Measurements from ENCODE around the gene SP140. TPM values are rescaled to one million over a fixed set of nuclear protein-coding genes. Genes with fewer than 3 reads are reported as not detected.

SP140 gene
- total RNA-seq, 1 experiment from 2014 or later, result not detected

- Histone ChIP-seq H3K4me1 (0 out of 2 replicates have a peak, but pooled peaks cover under 1% of the 10 kb centered on the region), H3K27me3 (replicated peaks; ENCODE audit: control insufficient read depth, insufficient read depth, low read length) (no peaks in the 10 kb centered on the region), H3K9me3 (no peaks in the 10 kb centered on the region), H3K36me3 (ENCODE audit: control insufficient read depth, insufficient read depth, low read length) (no peaks in the 10 kb centered on the region), H3K4me3 (ENCODE audit: low read depth, low read length) (no peak overlapping the region)
- no peak overlapping the region for H3K27ac Mint-ChIP-seq (ENCODE audit: unreplicated experiment)
- ChIA-PET CTCF (no interaction called here), POLR2A (no interaction called here)
- H3K36me3 Mint-ChIP-seq (ENCODE audit: insufficient read depth, unreplicated experiment), result no peaks in the 10 kb centered on the region
- no peaks in the 10 kb centered on the region for H3K4me1 Mint-ChIP-seq (ENCODE audit: low read depth, unreplicated experiment)
- no peaks in the 10 kb centered on the region for H3K9me3 Mint-ChIP-seq (ENCODE audit: unreplicated experiment)
- TF ChIP-seq CTCF (IDR thresholded peaks at IDR 0.05; ENCODE audit: insufficient read depth in 1 of 2, low read depth in 1 of 2, low read length in 1 of 2, severe bottlenecking in 1 of 2, unreplicated experiment in 1 of 2), result no peak
- intact Hi-C loops (cut with micrococcal nuclease; ENCODE audit: unreplicated experiment), result no loop called here
- H3K4me3 Mint-ChIP-seq (ENCODE audit: unreplicated experiment), result no peak overlapping the region
- peaks cover 4% of the 10 kb centered on the region for H3K27me3 Mint-ChIP-seq (ENCODE audit: insufficient read depth, unreplicated experiment)
- DNase-seq, result no peak
- no TSS peak for BruUV-seq (replicated peaks)
These were observed 1.1 kb upstream of the SP140 start for GRCh38 chr2:230224458-230224857.

- no peak overlapping the region for H3K4me3 ChIP-seq (ENCODE audit: low read depth, low read length)
- CTCF ChIA-PET, result no interaction called here
- POLR2A ChIA-PET, result no interaction called here
- TF ChIP-seq CTCF (IDR thresholded peaks at IDR 0.05; ENCODE audit: insufficient read depth in 1 of 2, low read depth in 1 of 2, low read length in 1 of 2, severe bottlenecking in 1 of 2, unreplicated experiment in 1 of 2), result no peak
- Mint-ChIP-seq H3K9me3 (ENCODE audit: unreplicated experiment) (no peaks in the 10 kb centered on the region), H3K36me3 (ENCODE audit: insufficient read depth, unreplicated experiment) (no peaks in the 10 kb centered on the region), H3K4me3 (ENCODE audit: unreplicated experiment) (no peak overlapping the region), H3K4me1 (ENCODE audit: low read depth, unreplicated experiment) (no peaks in the 10 kb centered on the region), H3K27me3 (ENCODE audit: insufficient read depth, unreplicated experiment) (peaks cover 4% of the 10 kb centered on the region), H3K27ac (ENCODE audit: unreplicated experiment) (no peak overlapping the region)
- no TSS peak for BruUV-seq (replicated peaks)
- H3K36me3 ChIP-seq (ENCODE audit: control insufficient read depth, insufficient read depth, low read length), result no peaks in the 10 kb centered on the region
- no peaks in the 10 kb centered on the region for H3K4me1 ChIP-seq
- intact Hi-C loops (cut with micrococcal nuclease; ENCODE audit: unreplicated experiment), result no loop called here
- H3K9me3 ChIP-seq, result no peaks in the 10 kb centered on the region
- no peak for DNase-seq
- no peaks in the 10 kb centered on the region for H3K27me3 ChIP-seq (replicated peaks; ENCODE audit: control insufficient read depth, insufficient read depth, low read length)
These were observed 565 bp downstream of the SP140 start for GRCh38 chr2:230226051-230226551.

GRCh38 chr2:230227216-230227615 is 1.7 kb downstream of the SP140 start:
- intact Hi-C loops (cut with micrococcal nuclease; ENCODE audit: unreplicated experiment), result no loop called here
- ChIA-PET POLR2A (no interaction called here), CTCF (no interaction called here)
- no peaks in the 10 kb centered on the region for H3K9me3 Mint-ChIP-seq (ENCODE audit: unreplicated experiment)
- no peaks in the 10 kb centered on the region for H3K36me3 Mint-ChIP-seq (ENCODE audit: insufficient read depth, unreplicated experiment)
- no peaks in the 10 kb centered on the region for H3K4me1 ChIP-seq
- no peaks in the 10 kb centered on the region for H3K9me3 ChIP-seq
- H3K27me3 ChIP-seq (replicated peaks; ENCODE audit: control insufficient read depth, insufficient read depth, low read length), result no peaks in the 10 kb centered on the region
- no peak overlapping the region for H3K4me3 Mint-ChIP-seq (ENCODE audit: unreplicated experiment)
- DNase-seq, result no peak
- H3K27me3 Mint-ChIP-seq (ENCODE audit: insufficient read depth, unreplicated experiment), result peaks cover 4% of the 10 kb centered on the region
- no peak for TF ChIP-seq CTCF (IDR thresholded peaks at IDR 0.05; ENCODE audit: insufficient read depth in 1 of 2, low read depth in 1 of 2, low read length in 1 of 2, severe bottlenecking in 1 of 2, unreplicated experiment in 1 of 2)
- H3K4me3 ChIP-seq (ENCODE audit: low read depth, low read length), result no peak overlapping the region
- no peaks in the 10 kb centered on the region for H3K36me3 ChIP-seq (ENCODE audit: control insufficient read depth, insufficient read depth, low read length)
- no peak overlapping the region for H3K27ac Mint-ChIP-seq (ENCODE audit: unreplicated experiment)
- no TSS peak for BruUV-seq (replicated peaks)
- no peaks in the 10 kb centered on the region for H3K4me1 Mint-ChIP-seq (ENCODE audit: low read depth, unreplicated experiment)
